Measurements from ENCODE around the gene DPM2.
A peak's percentile ranks its signal among the peaks of the same experiment; 100 is the strongest.

Gene DPM2

GRCh38 chr9:127936347-127936852 lies 1.3 kb downstream of the DPM2 start:
- no peak for DNase-seq (ENCODE audit: low read depth)

GRCh38 chr9:127935765-127936221 lies 1.9 kb downstream of the DPM2 start:
- no peak for DNase-seq (ENCODE audit: low read depth)

DNA sequence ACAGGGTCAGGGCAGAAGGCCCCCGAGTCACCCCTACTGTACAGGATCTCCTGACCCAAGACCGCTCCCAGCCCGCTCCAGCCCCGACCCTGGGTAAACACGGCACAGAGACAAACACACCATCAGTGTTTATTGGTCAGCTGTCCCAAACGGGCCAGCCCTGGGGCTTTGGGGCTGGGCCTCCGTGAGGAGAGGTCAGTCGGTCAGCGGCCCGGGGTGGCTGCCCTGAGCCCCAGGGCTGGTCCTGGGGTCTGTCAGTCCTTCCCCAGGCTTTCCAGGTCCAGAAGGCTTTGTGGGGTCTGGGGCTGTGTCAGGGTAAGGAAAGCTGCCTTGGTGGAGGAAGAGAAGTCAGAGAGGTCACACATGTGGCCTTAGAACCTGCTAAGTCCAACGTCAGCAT lies 2.7 kb downstream of the DPM2 start:
- DNase-seq (ENCODE audit: low read depth), result no peak

- no peak for DNase-seq (ENCODE audit: low read depth)
These were observed 3.4 kb downstream of the DPM2 start for GRCh38 chr9:127934248-127934647.

DNA sequence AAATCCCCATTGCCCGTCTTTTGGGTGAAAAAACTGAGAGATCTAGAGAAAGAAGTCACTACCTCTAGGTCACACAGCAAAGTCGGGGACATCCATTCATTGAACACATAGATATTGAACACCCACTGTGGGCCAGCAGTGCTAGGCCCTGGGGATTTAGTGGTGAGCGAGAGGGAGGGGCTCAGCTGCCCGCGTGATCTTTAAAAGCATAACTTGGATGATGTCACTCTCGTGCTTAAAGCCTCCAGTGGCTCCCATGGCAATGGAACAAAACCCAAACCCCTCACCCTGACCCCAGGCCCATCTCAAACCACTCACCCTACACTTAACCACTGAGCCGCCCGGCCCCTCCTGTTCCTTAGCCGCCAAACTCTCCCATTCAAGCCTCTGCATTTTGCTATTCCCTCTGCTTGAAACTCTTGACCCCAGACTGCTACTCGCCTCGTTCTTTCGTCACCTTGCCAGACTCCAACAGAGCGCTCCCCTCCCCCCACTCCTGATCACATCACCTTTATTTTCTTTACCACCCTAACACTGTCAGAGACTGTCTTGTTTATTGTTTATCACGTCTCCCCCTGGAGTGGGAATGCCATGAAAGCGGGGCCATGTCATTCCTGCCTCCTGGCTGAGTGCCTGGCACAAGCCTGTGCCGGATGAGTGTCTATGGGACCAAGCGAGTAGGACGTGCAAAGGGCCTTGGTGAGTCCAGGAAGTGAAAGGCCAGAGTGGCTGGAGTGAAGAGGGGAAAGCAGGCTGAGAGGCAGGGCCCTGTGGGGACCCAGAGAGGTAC lies 6.4 kb downstream of the DPM2 start:
- DNase-seq (ENCODE audit: low read depth), result peak; percentile 83

- peak; percentile 88 for DNase-seq (ENCODE audit: low read depth)
These were observed 7.2 kb downstream of the DPM2 start, which contains the start of gene PIP5KL1 for GRCh38 chr9:127930231-127931091. Gene PIP5KL1 (minus strand): TSS chr9:127930777. CDS start chr9:127930752, 25 bp downstream.

DNA sequence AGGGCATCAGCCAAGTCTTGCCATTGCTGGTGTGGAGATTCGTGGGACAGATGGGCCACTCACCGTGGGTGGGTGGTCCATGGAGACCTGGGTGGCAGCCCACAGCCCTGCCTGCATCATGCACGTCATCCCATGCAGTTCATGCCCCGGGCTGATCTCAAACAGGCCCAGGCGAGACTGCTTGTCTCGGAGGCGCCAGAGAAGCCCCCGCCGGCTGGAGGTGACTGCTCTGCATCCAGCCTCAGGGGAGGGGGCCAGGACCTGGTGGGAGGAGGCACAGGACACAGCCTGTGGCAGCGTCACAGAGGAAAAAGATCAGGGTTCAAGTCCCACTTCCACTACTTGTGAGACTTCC lies 8.1 kb downstream of the DPM2 start:
- DNase-seq (ENCODE audit: low read depth), result no peak

DNA sequence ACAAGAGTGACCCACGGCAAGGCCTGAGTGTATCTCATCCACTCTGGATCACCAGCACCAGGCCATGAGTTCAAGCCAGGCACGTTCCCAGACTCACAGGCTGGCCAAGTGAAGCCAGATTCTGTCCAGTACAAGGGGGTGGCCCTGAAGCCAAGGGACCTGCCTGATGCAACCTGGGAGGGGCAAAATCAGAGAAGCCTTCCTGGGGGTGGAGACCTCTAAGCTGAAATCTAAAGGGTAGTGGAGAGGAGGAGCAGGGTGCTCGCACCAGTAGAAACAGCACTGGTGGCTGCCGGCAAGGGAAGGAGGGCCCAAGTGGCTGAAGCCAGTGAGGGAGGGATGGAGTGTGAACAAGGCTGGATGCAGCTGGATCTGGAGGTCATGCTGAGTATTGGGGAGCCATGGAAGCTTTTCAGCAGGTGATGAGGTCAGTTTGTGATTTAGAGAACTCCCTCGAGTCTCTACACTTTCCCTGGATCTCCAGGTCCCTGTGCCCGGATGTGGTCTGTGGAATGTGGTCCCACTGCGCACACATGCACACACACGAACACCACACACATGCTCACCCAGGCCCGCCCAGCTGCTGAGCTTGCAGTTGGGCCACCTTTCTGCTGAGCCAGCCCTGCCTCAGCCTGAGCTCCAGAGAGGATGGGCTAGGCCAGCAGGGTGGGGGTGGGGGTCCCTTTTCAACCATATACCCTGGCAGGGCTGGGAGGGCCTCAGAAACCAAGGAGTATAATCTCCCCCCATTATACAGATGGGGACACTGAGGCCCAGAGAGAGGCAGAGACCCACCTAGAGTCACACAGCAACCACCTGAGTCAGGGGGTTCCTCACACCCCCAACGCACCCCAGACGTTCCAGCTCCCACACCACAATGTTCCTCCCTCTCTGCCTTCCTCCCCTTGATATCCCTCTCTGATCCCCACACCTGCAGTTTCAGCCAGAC lies 8.7 kb downstream of the DPM2 start:
- peak; percentile 36 for DNase-seq (ENCODE audit: low read depth)

DNA sequence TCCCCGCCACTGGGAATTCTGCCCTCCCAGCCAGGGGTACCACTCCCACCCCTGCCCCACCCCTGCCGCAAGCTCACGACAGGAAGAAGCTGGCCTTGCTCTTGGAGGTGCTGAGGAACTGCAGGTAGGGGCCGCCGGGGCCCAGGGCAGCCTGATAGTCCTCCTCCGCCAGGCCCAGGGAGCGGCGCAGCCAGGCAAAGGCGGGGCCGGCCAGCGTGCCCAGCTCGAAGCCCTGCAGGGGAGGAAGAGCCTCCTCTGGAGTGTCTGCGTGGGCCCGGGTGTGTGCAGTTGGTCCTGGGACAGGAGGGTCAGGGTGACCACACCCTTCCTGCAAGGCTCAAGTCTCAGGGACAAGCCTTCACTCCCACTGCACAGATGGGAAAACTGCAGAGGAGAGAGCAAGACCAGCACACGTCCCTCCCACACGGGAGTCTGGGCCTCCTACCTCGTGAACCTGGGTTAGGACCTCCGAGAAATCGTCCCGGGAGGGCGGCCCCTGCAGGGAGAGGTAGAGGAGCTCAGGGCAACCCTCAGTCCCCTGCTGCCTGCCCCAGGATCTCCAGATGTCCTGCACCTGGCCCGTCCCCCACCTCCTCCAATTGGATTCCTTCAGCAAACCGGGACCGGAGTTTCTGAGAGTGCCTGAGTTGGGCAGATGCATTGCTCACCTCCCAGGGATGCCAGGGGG lies 9.5 kb downstream of the DPM2 start:
- no peak for DNase-seq (ENCODE audit: low read depth)

DNA sequence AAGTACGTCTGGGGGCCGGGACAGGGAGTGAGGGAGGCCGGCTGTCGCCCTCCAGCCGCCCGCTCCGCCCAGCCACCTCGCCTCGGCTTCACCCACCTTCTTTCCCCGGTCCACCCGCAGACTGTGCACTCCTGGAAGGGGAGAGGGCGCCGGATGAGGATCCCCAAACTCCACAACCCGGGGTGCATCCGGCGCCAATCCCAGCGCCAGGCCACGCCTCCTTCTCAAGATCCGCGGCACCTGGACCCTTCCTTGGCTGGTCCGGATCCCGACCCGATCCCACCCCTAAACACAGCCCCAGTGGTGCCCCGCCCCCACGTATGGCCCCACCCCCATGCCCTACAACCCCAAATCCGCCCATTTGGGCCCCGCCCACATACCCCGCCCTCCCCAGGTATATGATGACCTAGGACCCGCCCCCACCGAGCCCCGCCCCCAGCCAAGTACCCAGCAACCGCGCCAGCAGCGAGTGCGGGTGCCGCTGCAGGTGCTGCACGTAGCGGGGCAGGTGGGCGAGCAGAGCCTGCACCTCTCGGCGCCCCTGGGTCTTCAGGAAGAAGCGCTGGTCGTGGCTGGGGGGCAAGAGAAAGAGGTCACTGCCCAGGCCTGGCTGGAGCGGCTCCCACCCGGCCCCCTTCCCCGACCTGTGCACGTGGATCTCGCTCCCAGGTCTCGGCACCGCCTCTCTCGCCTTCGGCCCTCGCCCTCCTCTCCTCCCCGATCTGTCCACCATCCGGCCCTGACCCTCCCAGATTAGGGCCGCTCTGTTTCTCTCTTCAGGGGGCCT lies 10.3 kb downstream of the DPM2 start:
- DNase-seq (ENCODE audit: low read depth), result no peak

DNA sequence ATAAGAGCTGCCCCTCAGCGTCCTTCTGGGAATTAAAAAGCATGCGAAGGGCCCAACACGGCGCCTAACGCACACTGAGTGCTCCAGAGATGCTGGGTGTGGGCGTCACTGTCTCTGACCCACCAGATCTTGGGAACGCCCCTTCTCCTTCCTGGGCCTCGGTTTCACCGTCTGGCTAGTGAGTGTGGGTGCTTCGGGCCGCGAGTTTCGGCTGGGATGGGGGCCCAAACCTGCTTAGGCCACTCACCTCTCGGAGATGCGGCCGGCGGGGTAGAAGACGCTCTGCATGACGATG lies 10.8 kb downstream of the DPM2 start:
- peak; percentile 12 for DNase-seq (ENCODE audit: low read depth)

GRCh38 chr9:127925959-127926905 lies 11.4 kb downstream of the DPM2 start:
- DNase-seq (ENCODE audit: low read depth), result no peak

- no peak for DNase-seq (ENCODE audit: low read depth)
These were observed 12.8 kb downstream of the DPM2 start for GRCh38 chr9:127924736-127925444.

- DNase-seq (ENCODE audit: low read depth), result peak; percentile 99
These were observed 13.9 kb downstream of the DPM2 start for GRCh38 chr9:127923771-127924170.

DNA sequence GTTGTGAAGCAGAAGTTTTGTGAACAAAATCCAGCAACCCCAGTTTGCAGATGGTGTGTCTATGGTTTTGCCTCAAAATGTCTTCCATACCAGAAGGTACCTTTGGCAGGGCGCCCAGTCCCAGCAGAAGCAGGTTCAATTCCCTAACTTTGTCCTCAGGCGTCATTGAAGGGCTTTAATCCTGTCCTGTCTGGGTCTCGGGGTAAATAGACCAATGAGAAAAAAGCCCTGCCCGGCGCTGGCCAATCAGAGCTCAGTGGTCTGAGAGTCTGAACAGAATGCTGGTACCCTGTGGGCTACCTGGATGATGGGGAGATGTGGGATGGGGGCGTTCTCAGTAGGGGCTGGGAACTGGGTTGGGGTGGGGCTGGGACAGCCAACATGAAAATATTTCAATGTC lies 14.6 kb downstream of the DPM2 start:
- no peak for DNase-seq (ENCODE audit: low read depth)

- peak; percentile 62 for DNase-seq (ENCODE audit: low read depth)
These were observed 16.0 kb downstream of the DPM2 start for GRCh38 chr9:127921557-127922120.

DNA sequence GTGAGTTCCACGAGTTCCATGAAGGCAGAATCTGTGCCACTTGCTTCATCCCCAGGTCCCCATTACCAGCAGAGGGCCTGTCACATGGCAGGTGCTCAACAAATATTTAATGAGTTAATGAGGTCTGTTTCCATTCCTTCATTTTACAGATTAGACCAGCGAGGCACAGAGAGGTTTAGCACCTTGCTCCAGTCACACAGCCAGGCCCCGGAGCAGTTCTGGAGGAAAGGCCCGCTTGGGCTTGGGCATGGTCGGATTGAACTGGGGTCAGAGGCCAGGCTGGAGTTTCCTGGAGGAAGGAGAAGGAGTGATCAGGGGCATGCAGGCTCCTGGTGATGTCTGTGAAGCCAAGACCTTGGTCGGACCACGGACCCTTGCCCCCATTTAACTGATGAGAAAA lies 16.9 kb downstream of the DPM2 start:
- no peak for DNase-seq (ENCODE audit: low read depth)

- DNase-seq (ENCODE audit: low read depth), result peak; percentile 100
These were observed 18.3 kb downstream of the DPM2 start for GRCh38 chr9:127919253-127919815.

Data from EH (cell line).